Subcutaneous adipose tissue (tissue), 4 donors: Measurements from ENCODE around the gene SGPP2. TPM values are rescaled to one million over a fixed set of nuclear protein-coding genes. Genes with fewer than 3 reads are reported as not detected.

Source experiments
- CTCF ChIP-seq: fragments of 450-650 bp; IDR thresholded peaks from one replicate; pipeline ENCODE4 v1.5.1; 2016; ENCODE audit warnings: low read depth, mild to moderate bottlenecking, control low read depth, antibody characterized with exemption, moderate library complexity
- total RNA-seq, 4 donors: library from RNA; depleted of rRNA; stranded (reverse); fragments of >200 nt; gene quantifications; one replicate each; pipeline ENCODE4 v1.1.0, GENCODE V29; 2016

The SGPP2 gene
- total RNA-seq, 4 donors from 2014 or later = 0.16 TPM; not detected in 3

GRCh38 chr2:222521099-222521498 is 96.8 kb downstream of the SGPP2 start:
- no peak for TF ChIP-seq CTCF

DNA sequence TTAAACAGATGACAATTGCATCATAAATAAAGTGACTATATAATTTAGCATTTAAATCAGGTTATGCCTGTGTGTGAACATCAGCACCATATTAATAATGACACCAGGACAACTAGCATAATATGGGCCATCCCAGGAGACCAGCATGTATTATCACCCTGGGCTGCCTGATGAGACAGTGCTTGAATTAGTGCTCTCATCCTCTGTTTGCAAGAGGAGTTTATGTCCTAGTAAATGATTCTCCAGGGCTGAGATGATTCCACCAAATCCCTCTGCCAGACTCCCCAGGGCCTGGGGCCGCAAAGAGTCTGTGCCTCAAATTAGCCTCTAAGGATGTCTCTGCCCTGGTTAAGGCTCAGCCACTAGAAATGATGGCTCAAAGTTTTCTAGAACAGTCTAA is 97.7 kb downstream of the SGPP2 start:
- no peak for TF ChIP-seq CTCF

DNA sequence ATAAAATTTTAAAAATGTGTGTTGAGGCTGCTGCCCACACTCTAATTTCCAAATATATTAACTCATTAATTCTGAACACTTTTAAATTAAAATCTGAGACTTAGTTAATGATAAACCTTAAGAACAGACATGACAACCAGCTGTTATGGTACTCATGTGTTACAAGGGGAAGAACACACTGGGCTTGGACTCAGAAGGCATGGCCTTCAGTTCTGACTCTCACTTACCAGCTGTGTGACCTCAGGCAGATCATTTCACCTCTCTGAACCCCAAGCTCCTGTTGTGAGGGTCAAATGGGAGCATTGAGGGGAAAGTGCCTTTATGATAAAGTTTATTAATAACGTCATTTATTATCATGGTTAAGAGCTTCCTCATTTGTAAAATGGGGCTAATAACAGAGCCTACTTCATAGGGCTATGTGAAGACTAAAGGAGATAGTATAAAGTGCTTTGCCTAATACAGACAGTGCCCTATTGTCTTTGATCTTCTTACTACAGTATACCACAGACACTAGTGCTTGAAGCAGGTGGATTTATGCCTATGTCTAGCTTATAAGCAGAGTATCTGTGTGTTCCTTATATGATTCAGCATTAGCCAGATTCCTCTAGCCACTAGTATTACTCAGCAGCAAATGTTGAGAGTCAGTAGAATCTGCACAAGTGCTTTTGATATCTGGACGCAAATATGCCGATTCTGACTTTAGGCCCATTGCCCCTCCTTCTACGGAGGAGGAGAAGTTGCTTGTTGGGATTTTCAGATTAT is 99.6 kb downstream of the SGPP2 start:
- no peak for TF ChIP-seq CTCF

DNA sequence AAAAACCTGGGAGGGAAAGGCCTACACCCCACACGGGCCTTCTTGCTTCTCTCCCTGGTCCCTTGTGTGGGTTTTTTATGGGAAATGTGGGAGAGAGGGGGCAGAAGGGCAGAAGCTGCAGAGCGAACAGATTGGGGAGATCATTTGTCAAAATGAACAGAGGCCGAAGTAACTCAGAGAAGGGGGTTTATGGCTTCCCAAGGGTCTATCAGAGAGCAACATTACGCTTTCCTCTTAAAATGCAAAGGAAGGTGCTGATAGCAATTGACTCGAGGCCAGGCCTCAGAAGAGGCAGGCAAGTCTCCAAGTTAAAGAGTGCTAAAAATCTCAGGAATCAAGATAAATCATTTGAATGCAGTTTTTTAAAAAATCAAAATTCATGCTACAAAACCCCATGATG is 101.5 kb downstream of the SGPP2 start:
- no peak for TF ChIP-seq CTCF

- TF ChIP-seq CTCF = no peak
Measured at GRCh38 chr2:222526480-222527277, 102.3 kb downstream of the SGPP2 start.

DNA sequence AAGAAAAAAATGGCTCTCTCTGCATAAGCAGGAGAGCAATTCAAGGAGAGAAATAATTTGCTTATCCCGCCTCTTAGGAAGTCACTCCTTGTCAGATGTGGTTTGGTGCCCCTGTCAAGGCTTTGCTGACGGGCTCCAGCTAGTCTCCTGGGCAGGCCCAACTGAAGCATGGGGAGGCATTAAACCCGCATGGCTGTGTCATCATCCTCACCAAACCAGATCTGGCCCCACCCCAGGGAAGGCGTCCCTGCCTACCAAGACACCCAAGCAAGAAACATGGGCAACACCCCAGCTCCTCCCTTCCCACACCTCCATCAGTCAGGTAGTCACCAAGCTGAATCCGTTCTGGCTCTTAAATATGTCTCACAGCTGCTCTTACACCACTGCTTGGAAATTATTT is 108.0 kb downstream of the SGPP2 start:
- no peak for TF ChIP-seq CTCF

- TF ChIP-seq CTCF = no peak
Measured at GRCh38 chr2:222535477-222535876, 111.1 kb downstream of the SGPP2 start.
